Activated gamma-delta T cell treated with anti-CD3 and anti-CD28 coated beads, Interleukin-2, amount 50 U/mL, for 16 hours (primary cell): Measurements from ENCODE around the gene ABHD1.
"Not testable (repeated sequence)": the region's sequence is repeated elsewhere in the genome, so short reads cannot be mapped to it uniquely, and the experiment has no call there.

Source experiments
- DNase-seq: peaks from one replicate; pipeline ENCODE4 v3.0.0-alpha.2; 2020; ENCODE audit warnings: low read depth

The ABHD1 gene

GRCh38 chr2:27110603-27111352 is 12.8 kb upstream of the ABHD1 start:
- not testable (repeated sequence) for DNase-seq

GRCh38 chr2:27111392-27112078 is 12.1 kb upstream of the ABHD1 start:
- DNase-seq = not testable (repeated sequence)

GRCh38 chr2:27115519-27115918 is 8.1 kb upstream of the ABHD1 start:
- no peak for DNase-seq

- DNase-seq = no peak
Observed at GRCh38 chr2:27117995-27118524, 5.6 kb upstream of the ABHD1 start.

GRCh38 chr2:27118525-27119329 is 4.9 kb upstream of the ABHD1 start, which contains the start of gene CGREF1:
Gene CGREF1, minus strand, starts transcription at chr2:27119128. Its CDS starts 14,762 bp downstream, at chr2:27104366.
- DNase-seq = no peak

GRCh38 chr2:27119330-27119670 is 4.3 kb upstream of the ABHD1 start:
- DNase-seq = not testable (repeated sequence)

GRCh38 chr2:27121906-27122305 is 1.7 kb upstream of the ABHD1 start:
- DNase-seq = no peak

GRCh38 chr2:27122791-27123190 is 824 bp upstream of the ABHD1 start:
- no peak for DNase-seq

GRCh38 chr2:27125104-27125503 is 1.5 kb downstream of the ABHD1 start:
- DNase-seq = no peak

GRCh38 chr2:27126252-27126710 is 2.7 kb downstream of the ABHD1 start:
- DNase-seq = no peak

- DNase-seq = no peak
Observed at GRCh38 chr2:27127883-27128667, 4.5 kb downstream of the ABHD1 start.

- DNase-seq = no peak
Observed at GRCh38 chr2:27128668-27129571, 5.3 kb downstream of the ABHD1 start.

- no peak for DNase-seq
Observed at GRCh38 chr2:27130396-27130795, 6.8 kb downstream of the ABHD1 start.

GRCh38 chr2:27131429-27131828 is 7.8 kb downstream of the ABHD1 start:
- no peak for DNase-seq

GRCh38 chr2:27133195-27133875 is 9.7 kb downstream of the ABHD1 start:
- no peak for DNase-seq

- peak; percentile 98 for DNase-seq
Observed at GRCh38 chr2:27133905-27134780, 10.5 kb downstream of the ABHD1 start, which contains the start of gene PREB. Gene PREB, minus strand, starts transcription at chr2:27134636. Its CDS starts 215 bp downstream, at chr2:27134421.

GRCh38 chr2:27134781-27135477 is 11.3 kb downstream of the ABHD1 start:
- no peak for DNase-seq

GRCh38 chr2:27135478-27135955 is 11.9 kb downstream of the ABHD1 start:
- no peak for DNase-seq
